Neural progenitor cell (in vitro differentiated cells): ENCODE results near the gene KIAA0232.

Experiments
- CTCF ChIP-seq: fragments of 200-600 bp; sonication (generic); IDR thresholded peaks from 2 replicates; pipeline ENCODE4 v1.5.1; 2017; ENCODE audit warnings: antibody characterized with exemption, mild to moderate bottlenecking
- EZH2 ChIP-seq: fragments of 200-600 bp; sonication (generic); IDR thresholded peaks from 2 replicates; pipeline ENCODE4 v1.6.1; 2017; ENCODE audit warnings: antibody characterized with exemption, mild to moderate bottlenecking, moderate library complexity

DNA sequence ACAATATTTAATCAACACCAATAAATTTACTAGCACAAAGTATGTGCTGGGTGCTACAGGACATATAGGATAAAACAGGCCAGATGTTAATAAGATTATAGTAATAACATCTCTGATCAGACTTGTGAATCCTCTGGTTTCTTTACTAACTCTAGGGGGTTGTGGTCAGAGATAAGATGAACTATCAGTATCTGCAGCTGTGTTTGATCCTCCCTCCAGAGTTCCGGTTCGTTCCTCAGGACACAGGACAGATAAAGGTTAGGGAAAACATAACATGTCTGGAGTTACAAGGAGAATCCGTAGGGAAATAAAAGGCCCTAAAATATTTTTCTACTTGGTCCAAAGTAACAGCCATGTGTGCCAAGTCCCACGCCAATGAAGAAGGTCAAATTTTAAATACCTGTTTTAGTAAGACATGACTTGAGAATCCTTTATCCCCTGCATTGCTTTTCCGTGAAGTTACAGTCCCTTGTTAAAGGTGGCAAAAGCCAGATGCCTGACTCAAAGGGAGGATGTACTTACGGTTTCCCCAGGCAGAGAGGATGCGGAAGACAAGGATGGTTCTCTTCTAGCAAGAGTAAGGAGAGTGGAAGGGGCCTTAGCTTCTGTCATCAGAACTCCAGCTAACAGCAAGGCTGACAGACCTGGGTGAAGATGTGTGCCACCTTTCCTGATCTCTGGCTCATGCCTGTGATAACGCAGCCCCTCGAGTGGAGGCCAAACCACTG lies 44.4 kb downstream of the KIAA0232 start:
- TF ChIP-seq CTCF (no peak), EZH2 (no peak)
